NK-92 treated with Interleukin-12 subunit alpha and Interleukin-12 subunit beta, amount 100 ng/mL, for 24 hours (cell line): Measurements from ENCODE around the gene SIPA1L2.
"Not testable (repeated sequence)": the region's sequence is repeated elsewhere in the genome, so short reads cannot be mapped to it uniquely, and the experiment has no call there.

ENCODE experiments used
- DNase-seq: peaks from one replicate; lab custom pipeline; 2025; lab: John Stamatoyannopoulos, UW

Gene SIPA1L2

DNA sequence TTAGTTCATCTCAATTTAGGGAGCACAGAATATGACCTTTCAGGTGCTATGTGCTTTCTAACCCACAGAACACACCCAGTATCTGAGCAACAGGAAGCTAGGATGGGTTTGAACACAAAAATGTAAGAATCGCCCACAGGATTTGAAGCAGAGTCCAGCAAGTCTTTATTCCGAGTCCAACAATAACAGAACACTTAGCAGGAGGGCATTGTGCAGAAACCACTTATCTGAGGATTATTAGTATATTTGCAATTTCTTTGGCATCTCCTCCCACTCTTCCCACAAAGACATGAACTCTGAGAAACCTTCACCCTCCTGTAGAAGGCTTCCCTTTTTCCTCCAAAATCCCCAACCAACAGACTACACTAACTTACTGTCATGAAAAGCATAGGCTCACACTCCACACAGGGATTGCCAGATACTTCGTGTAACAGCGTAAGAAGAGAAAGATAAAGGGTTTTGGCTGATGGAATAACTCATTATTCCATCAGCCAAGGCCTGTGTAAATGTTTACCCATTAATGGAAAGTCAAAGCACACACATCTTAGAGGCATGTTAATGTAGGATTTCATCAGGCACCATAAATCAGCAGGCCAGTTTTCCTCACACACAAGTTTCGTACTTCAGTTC is 16.1 kb downstream of the SIPA1L2 start:
- DNase-seq = no peak

DNA sequence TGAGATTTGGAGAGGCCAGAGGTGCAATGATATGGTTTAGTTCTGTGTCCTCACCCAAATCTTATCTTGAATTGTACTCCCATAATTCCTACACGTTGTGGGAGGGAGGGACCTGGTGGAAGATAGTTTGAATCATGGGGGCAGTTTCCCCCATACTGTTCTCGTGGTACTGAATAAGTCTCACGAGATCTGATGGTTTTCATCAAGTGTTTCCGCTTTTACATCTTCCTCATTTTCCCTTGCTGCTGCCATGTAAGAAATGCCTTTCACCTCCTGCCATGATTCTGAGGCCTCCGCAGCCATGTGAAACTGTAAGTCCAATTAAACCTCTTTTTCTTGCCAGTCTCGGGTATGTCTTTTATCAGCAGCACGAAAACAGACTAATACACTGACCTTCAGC is 17.1 kb downstream of the SIPA1L2 start:
- DNase-seq = not testable (repeated sequence)

DNA sequence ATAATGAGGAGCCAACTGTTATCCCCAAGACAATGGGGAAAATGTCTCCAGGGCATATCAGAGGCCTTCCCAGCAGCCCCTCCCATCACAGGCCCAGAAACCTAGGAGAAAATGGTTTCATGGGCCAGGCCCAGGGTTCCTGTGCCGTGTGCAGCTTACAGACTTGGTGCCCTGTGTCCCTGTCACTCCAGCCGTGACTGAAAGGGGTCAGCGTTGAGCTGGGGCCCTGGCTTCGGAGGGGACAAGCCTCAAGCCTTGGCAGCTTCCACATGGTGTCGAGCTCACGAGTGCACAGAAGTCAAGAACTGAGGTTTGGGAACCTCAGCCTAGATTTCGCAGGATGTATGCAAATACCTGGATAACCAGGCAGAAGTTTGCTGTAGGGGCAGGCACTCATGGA is 18.1 kb downstream of the SIPA1L2 start:
- no peak for DNase-seq

DNA sequence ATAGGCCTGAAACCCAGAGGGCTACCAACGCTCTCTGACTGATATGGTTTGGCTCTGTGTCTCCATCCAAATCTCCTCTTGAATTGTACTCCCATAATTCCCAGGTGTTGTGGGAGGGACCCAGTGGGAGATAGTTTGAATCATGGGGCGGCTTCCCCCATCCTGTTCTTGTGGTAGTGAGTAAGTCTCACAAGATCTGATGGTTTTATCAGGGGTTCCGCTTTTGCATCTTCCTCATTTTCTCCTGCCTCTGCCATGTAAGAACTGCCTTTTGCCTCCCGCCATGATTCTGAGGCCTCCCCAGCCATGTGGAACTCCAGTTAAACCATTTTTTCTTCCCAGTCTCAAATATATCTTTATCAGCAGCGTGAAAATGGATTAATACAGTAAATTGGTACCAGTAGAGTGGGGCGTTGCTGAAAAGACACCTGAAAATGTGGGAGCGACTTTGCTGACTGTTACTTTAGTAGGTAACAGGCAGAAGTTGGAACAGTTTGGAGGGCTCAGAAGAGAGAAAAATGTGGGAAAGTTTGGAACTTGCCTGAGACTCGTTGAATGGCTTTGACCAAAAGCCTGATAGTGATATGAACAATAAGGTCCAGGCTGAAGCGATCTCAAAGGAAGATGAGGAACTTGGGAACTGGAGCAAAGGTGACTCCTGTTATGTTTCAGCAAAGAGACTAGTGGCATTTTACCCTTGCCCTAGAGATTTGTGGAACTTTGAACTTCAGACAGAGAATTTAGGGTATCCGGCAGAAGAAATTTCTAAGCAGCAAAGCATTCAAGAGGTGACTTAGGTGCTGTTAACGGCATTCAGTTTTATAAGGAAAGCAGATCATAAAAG is 18.8 kb downstream of the SIPA1L2 start:
- not testable (repeated sequence) for DNase-seq

DNA sequence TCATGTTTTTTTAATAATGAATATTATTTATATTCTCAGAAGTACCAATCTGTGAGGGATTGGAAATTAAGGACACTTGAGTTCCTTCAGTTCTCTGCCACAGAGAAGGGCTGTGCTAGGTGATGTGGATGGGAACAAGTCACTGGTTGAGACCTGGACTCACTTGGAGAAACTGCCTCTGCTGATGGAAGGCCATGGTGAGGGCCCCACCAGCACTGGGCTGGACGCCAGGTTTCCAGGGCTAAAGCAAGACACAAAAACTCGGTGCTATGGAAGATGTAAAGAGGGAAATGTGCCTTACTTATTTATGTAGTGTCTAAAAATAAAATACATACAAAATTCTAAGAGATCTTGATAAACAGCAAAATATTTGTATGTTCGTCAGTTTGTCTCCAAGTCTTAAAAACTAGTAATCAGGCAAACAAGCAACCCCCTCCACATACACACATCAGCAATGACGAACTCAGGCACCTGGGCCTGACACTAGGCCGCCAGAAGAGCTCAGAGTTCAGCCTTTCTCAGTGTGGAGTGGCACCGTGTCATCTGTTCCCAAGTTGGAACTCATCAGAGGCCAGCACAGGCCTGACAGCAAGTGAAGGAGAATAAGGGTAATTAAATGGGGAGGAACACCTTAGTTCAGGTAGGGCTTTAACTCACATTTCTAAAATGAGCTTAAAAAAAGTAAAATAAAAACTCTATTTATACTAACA is 19.6 kb downstream of the SIPA1L2 start:
- DNase-seq = no peak

DNA sequence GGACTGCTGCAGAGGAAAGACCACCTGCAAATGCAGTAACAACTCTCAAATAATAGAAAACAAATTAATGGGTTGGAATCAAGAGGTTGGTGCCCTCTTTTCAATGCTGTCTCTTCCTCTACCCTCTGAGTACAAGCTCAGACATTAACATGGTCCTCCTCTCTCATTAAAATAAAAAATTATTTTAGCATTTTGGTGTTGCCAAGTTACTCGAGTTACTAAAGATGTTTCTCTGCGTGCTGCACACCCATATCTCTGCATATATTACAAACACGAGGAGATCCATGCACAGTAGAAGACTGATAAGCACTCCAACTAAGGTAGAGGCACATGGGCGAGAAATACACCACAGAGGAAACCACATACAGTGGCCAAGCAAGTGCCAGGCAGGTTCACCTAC is 21.5 kb downstream of the SIPA1L2 start:
- no peak for DNase-seq

DNA sequence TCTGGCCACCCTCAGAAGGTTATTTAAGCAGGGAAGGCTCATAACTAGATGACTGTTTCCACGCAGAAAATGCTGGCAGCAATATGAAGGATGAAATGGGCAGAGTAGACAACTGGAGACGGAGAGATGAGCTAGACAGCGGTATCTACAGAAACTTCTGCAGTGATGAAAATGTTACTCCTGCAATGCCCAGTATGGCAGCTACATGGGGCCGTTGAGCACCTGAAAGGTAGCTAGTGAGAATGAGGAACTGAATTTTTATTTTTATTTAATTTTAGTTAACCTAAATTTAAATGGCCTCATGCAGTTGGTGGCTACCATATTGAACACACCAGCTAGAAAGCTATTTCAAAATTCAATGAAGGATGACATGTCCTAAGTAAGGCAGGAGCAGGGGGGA is 27.3 kb downstream of the SIPA1L2 start:
- DNase-seq = no peak

DNA sequence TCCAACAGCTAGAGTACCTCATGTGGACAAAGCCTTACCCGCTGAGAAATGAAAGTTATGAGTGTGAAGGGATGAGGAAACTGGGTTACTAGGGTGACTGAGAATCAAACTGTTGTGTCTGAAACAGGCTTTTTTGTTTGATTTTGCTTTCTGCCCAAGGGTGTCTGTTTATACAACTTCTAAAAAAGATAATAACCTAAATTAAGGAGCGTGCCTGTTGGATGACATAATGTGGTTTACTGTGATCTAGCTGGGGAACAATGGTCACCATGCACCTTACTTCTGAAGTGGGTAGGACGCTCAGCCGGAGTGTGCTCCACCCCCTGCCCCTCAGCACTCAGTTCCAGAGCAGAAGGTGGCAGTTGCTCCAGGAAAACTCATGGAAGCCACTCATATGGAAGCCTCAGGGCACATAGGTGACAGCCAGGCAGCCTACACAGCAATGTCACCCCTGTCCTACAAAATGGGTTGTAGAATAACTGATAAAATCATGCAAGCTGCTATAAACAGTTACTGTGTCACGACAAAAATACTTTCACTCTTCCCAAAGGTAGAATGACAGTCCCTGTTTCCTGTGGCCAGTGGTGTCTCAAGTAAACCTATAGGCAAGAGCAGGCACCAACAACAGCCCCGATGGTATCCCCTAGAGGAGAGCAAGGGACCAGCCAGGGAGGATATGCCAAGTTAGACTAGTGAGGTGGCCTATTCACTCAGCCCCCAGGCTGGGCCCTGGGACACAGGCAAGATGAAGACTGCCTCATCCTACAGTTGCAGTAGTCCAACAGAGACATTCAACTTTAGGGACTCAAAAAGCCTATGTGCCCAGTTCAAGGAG is 29.3 kb downstream of the SIPA1L2 start:
- no peak for DNase-seq

DNA sequence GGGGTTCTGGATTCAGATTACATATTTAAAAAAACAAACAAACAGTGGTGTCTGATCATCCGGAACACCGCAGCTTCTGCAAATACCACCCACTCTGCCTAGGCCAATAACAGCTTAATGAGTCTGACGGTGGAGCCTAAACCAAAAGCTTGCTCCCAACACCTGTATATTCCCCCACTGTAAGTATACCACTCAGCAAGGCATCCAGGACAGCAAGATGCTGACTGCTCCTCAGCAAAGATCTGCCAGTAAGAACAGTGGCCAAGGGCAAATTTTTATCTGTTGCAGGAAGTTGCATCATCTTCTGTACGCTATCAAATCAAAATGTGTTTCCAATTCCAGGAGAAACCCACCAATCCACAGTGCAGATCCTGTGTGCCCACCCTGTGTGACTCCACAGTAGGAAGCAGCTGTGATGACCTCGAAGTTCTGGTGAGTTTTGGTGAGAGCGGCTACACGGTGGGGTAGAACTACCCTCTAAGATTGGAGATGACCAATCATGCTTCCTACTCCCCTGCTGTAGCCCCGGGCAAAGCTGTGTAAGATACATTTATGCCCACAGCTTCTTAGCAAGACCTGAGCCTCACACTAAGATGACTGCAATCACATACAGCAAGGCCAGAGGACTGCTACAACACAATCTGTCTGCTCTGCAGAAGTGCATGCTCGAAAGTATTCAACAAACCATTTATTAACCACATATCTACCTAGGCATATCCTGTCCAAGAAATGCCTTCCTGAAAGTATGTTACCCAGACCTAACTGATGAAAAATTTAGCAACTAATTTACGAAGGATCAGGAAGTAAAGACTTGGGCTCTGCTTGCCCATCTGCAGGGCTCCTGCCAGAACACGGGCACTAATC is 30.5 kb downstream of the SIPA1L2 start:
- no peak for DNase-seq

DNA sequence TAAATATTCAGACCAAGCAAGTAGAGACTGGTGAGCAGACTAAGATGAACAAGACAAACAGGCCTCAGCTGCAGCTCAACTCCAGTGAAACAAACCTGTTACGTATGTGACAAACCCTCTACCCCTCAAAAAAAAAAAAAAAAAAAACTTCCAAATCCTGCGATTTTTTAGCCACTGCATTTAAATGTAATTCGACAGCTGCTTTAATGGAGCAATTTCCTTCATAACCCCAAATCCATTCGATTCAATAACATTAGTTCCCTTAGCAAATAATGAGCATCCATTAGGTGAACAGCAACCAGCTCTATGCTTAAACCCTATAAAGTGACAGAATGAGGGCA is 31.1 kb downstream of the SIPA1L2 start:
- DNase-seq = no peak

DNA sequence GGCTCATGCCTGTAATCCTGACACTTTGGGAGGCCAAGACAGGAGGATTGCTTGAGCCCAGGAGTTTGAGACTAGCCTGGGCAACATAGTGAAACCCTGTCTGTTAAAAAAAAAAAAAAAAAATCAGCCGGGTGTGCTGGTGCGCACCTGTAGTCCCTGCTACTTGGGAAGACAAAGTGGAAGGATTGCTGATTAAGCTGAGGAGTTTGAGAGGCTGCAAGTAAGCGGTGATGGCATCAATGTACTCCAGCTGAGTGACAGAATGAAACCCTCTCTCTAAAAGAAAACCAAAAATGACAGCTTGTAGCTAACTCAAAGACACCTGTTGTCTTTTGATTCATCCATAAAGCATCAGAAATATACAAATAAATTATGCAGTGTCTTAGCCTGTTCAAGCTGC is 31.8 kb downstream of the SIPA1L2 start:
- DNase-seq = no peak

DNA sequence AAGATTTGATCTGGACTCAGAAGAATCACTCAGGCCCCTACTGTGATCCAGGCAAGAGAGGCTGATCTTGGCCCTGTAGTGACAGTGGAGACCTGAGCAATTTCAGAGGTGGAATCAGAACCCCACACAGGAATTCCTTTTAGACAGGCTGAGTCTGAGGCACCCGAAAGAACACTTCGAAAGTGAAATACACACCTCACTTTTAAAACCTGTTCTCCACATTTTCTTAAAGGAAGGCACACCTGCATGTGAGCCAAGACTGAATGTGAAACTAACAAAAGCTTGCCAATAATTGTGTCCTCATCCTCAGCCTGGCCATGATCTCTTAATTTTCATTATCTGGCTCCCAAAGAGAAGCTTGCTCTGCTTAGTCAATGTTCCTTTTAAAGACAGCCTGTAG is 32.2 kb downstream of the SIPA1L2 start:
- DNase-seq = no peak

DNA sequence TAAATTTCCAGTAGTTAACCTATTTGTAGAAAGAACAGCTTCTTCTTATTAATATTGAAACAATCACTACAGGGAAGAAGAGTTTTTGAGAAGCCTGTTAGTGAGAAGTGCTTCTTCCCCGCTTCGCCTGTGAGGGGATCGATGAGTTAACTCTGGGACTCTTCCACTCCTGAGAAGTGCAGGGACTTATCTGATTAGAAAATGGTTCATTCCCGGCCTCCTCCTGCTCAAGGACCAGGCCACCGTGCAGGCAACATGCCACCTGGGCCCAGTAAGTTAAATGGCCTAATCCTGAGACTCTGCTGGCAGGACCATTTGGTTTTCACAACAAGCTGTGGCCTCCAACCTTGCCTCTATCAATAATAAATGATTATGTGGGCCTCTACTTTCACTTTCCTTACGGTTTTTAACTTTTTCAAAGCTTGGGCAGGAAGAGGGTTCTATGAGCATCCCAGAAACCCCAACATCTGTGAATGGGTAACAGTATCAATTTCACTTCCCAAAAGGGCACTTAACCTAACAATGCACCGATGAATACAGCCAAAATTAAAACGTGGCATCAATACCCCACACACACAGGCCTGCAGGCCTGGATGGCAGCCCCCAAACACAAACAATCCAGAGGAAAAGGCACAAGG is 33.1 kb downstream of the SIPA1L2 start:
- no peak for DNase-seq

DNA sequence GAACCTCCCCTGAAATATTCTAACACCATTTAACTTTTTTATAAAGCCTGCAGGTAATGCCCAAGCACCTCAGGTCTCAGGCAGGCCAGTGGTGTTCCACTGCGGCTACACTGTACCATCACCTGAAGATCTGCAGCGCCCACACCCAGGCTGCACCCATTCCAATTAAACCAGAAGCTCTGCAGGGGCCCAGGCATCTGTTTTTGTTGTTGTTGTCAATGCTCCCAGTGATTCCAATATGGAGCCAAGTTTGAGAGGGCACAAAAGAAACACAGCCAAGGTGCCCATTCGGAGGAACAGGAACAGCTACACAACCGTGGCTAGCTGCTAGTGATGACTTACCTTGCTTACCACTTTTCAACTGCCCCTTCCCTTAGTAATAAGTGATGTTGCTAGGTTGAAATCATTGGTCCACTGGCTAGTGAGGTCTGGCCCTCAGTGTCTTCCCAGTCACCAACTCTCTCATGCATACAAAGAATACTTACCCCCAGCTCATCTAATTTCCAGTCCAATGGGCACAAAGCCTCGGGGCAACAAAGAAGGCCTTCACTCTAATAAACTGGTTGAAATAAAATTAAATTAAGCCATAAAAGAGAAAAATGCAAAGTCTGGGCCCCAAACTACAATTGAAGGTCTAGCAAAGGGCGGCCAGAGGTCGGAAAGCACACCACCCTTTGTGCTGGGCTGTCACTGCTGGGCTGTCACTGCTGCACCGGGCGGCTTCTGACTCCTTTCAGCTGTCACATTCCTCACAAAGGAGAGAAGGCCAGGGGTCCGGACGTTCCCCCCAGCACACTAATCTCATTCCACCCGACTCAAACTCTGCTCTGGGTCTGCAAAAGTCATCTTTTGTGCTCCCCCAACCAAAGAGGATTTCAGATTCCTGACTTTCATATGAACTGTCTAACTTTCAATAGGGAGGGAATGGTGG is 34.9 kb downstream of the SIPA1L2 start:
- DNase-seq = no peak

DNA sequence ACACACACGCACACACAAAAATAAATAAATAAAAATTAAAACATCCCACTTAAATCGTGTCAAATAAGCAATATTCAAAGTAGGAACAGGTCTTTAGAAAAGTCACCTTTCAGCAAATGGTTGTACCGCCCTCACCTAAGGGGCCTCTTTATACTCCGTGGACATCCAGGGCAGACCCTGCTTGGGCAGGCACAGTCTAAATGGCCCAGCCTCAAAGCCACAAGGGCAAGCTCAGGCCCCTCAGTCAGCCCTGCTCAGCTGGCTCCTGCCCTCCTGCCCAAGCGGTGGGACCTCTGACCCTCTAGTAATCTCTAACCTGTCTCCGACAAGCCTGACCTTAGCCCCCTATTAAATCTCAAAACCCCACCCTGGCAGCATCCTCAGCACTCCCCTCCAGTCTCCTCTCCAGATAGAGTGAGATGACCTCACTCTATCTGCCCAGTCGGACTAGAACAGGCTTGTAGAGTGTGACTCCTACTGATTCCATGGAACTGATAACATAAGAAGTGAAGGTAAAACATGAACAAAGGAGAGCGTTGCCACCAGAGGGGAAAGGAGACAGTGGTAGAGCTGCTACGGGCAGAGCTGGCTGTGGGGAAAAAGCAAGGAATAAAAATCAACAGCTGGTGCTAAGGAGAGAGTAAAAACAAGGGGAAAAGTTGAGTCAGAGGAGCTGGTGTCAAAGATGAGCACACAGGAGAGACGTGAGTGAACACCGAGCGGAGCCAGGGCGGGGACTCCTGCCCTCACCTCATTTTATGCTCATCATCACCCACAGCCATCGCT is 36.0 kb downstream of the SIPA1L2 start:
- DNase-seq = no peak

DNA sequence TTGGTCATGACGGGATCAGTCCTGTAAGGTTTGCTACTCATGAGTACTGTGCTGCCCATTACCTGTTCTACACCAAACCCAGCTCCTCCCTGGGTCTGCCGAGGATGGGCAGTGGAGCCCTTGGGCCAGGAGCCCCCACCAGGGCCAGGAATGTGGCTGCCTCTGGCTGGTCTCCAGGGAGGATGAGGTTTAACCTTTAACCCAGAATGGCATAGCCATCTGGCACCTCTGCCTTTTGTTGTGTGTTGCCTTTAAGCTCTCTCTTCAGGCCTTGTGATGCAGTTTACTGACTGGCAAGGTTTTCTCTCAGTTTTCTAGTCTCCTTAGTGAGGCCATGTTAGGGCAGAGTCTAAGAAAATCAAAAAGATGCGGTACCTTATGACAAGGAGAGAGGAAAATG is 38.6 kb downstream of the SIPA1L2 start:
- DNase-seq = no peak

DNA sequence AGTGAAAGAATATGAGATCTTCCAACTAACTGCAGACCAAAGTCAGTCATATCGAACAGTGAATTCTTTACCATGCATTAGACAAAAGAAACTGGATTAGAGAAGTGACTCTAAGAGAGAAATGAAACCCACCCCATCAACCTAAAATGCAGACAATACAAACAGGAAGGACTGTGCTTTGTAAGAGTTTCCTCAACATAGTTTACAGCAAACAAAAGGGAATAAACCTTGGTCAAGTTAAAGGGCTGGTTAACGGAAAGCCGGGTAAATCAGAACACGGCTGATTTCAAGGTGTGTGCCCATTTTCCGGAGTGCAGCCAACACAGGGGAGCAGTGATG is 39.2 kb downstream of the SIPA1L2 start:
- DNase-seq = no peak

DNA sequence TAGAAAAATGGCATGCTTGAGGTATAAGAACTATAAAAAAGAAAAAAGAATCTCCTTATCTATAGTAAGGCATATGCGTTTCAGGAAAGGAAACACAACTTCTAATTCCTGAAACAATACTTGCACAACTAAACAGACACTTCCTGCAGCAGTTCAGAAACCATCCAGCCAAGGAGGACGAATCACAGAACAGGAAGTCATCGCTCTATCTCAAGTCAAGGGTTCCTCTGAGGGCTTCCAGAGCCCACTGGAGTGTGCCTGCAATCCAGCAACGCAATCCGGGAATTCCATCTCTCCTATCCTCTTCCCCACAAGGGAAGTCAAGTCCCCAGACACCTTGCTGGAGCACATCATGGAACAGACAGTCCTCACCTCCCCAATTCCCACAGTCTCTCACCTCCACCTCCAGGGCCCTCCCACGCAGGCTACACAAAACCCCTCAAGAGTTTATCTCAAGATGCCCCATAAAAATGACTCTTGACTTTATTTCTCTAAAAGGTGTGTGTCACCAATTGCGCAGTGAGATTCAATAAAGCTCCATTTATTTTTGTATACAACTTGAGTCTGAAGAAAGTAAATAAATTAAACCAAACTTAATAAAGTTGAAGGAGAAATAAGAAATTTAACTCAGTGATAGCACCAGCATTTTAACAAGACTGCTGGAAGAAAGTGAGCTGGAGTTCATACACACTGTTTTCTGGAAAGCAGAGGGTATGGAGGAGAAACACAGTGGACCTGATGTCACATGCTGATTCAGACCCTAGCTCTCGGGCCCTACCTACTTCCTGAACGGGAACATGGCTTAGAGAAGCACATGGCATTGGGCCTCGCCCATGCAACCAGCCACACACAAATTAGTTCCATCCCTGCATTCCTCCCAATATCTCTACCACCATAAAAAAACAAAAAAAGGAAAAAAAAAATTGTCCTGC is 39.9 kb downstream of the SIPA1L2 start:
- no peak for DNase-seq
